GM23338 (cell line): Measurements from ENCODE around the gene PIEZO2. TPM values are rescaled to one million over a fixed set of nuclear protein-coding genes. Genes with fewer than 3 reads are reported as not detected.

Experiments used
- ATAC-seq: fragments of 200-7000 bp; cut with Tn5 transposase; 3 replicates; pipeline ENCODE4 v1.9.1; 2020
- DNase-seq: peaks from one replicate; pipeline ENCODE4 v3.0.0-alpha.2; 2015; ENCODE audit warnings: low spot score
- H2AFZ ChIP-seq: fragments of 200-600 bp; sonication (generic); 2 replicates; pipeline ENCODE4 v1.8.0; 2016; ENCODE audit warnings: antibody characterized with exemption, mild to moderate bottlenecking, moderate library complexity
- H3F3A ChIP-seq: fragments of 200-600 bp; sonication (generic); replicated peaks from 2 replicates; pipeline ENCODE4 v1.8.0; 2017; ENCODE audit warnings: antibody characterized with exemption, mixed run types, low read depth
- H3K27ac ChIP-seq: fragments of 200-600 bp; sonication (generic); 2 replicates; pipeline ENCODE4 v1.6.1; 2016; ENCODE audit warnings: low read depth
- H3K27me3 ChIP-seq: fragments of 200-600 bp; sonication (generic); 2 replicates; pipeline ENCODE4 v1.8.0; 2016; ENCODE audit warnings: mild to moderate bottlenecking, mixed run types, moderate library complexity; ENCODE audit not compliant: insufficient read depth
- H3K36me3 ChIP-seq: fragments of 200-600 bp; sonication (generic); 2 replicates; pipeline ENCODE4 v1.8.0; 2016; ENCODE audit warnings: mild to moderate bottlenecking; ENCODE audit not compliant: insufficient read depth
- H3K4me1 ChIP-seq: fragments of 200-600 bp; sonication (generic); 2 replicates; pipeline ENCODE4 v1.8.0; 2016; ENCODE audit warnings: mild to moderate bottlenecking, moderate library complexity; ENCODE audit not compliant: insufficient read depth
- H3K4me2 ChIP-seq: fragments of 200-600 bp; sonication (generic); 2 replicates; pipeline ENCODE4 v1.7.1; 2017; ENCODE audit warnings: mixed run types
- H3K4me3 ChIP-seq: fragments of 200-600 bp; sonication (generic); 2 replicates; pipeline ENCODE4 v1.6.1; 2016; ENCODE audit warnings: mixed run types
- H3K79me2 ChIP-seq: fragments of 200-600 bp; sonication (generic); replicated peaks from 2 replicates; pipeline ENCODE4 v1.8.0; 2017; ENCODE audit warnings: mild to moderate bottlenecking; ENCODE audit not compliant: insufficient read depth
- H3K9me2 ChIP-seq: fragments of 200-600 bp; sonication (generic); 2 replicates; pipeline ENCODE4 v1.8.0; 2017; ENCODE audit not compliant: insufficient read depth
- H4K20me1 ChIP-seq: fragments of 200-600 bp; sonication (generic); replicated peaks from 2 replicates; pipeline ENCODE4 v1.8.0; 2017; ENCODE audit warnings: mild to moderate bottlenecking; ENCODE audit not compliant: insufficient read depth
- H3K27ac Mint-ChIP-seq: 2 replicates; pipeline ENCODE4 v1.8.0; 2020; ENCODE audit warnings: inconsistent platforms, mild to moderate bottlenecking, moderate library complexity, mixed read lengths
- H3K27me3 Mint-ChIP-seq: 3 replicates; pipeline ENCODE4 v1.8.0; 2022; ENCODE audit warnings: low read depth, mild to moderate bottlenecking, moderate library complexity, mixed read lengths, inconsistent platforms; ENCODE audit not compliant: insufficient read depth, poor library complexity
- H3K36me3 Mint-ChIP-seq: 3 replicates; pipeline ENCODE4 v1.8.0; 2021; ENCODE audit warnings: low read depth, mild to moderate bottlenecking, inconsistent platforms, moderate library complexity, mixed read lengths
- H3K4me1 Mint-ChIP-seq: 3 replicates; pipeline ENCODE4 v1.8.0; 2020; ENCODE audit warnings: mild to moderate bottlenecking, inconsistent platforms, mixed read lengths
- H3K4me3 Mint-ChIP-seq: 3 replicates; pipeline ENCODE4 v1.8.0; 2021; ENCODE audit warnings: moderate library complexity, mild to moderate bottlenecking, inconsistent platforms, mixed read lengths
- H3K9me3 Mint-ChIP-seq: 3 replicates; pipeline ENCODE4 v1.8.0; 2020; ENCODE audit warnings: moderate library complexity, mild to moderate bottlenecking, inconsistent platforms, mixed read lengths
- CTCF ChIP-seq, 2 experiments: fragments of 200-600 bp in 1 of 2; sonication (generic) in 1 of 2; conservative IDR thresholded peaks; 2 replicates each; pipeline versions ENCODE4 v1.5.1 to v1.6.1; 2016 to 2017; ENCODE audit warnings: antibody characterized with exemption in 2 of 2, low read depth in 2 of 2, mild to moderate bottlenecking in 2 of 2, moderate library complexity in 1 of 2
- ETS1 ChIP-seq: IDR thresholded peaks from 2 replicates; pipeline ENCODE4 v1.6.1; 2016; ENCODE audit warnings: antibody characterized with exemption
- EZH2 ChIP-seq: fragments of 200-600 bp; sonication (generic); IDR thresholded peaks from one replicate; pipeline ENCODE4 v1.8.0; 2017; ENCODE audit warnings: antibody characterized with exemption, mild to moderate bottlenecking, low read depth; ENCODE audit not compliant: unreplicated experiment
- EZH2phosphoT487 ChIP-seq: fragments of 200-600 bp; sonication (generic); IDR thresholded peaks from one replicate; pipeline ENCODE4 v1.8.1; 2018; ENCODE audit warnings: antibody characterized with exemption; ENCODE audit not compliant: unreplicated experiment
- JUNB ChIP-seq: IDR thresholded peaks from one replicate; pipeline ENCODE4 v1.6.1; 2016; ENCODE audit warnings: antibody characterized with exemption; ENCODE audit not compliant: unreplicated experiment
- POLR2AphosphoS5 ChIP-seq: IDR thresholded peaks from 2 replicates; pipeline ENCODE4 v1.6.1; 2016; ENCODE audit warnings: antibody characterized with exemption, low read depth
- REST ChIP-seq: IDR thresholded peaks from one replicate; pipeline ENCODE4 v1.6.1; 2018; ENCODE audit warnings: antibody characterized with exemption; ENCODE audit not compliant: unreplicated experiment
- STAT1 ChIP-seq: IDR thresholded peaks from one replicate; pipeline ENCODE4 v1.6.1; 2016; ENCODE audit warnings: antibody characterized with exemption; ENCODE audit not compliant: unreplicated experiment
- ZNF331 ChIP-seq: fragments of 250-450 bp; sonication (Bioruptor Pico); IDR thresholded peaks from 2 replicates; pipeline ENCODE4 v1.5.0; 2020; ENCODE audit warnings: low read depth, mild to moderate bottlenecking, moderate library complexity
- ZNF462 ChIP-seq: fragments of 250-450 bp; sonication (Bioruptor Pico); IDR thresholded peaks from 2 replicates; pipeline ENCODE4 v1.5.0; 2020; ENCODE audit warnings: mild to moderate bottlenecking, moderate library complexity
- polyA plus RNA-seq: library from polyadenylated mRNA; unstranded; fragments of >200 nt; fragmentation: Nextera tagmentation; extraction: Ambion mirVana; gene quantifications from 2 replicates; pipeline ENCODE4 v1.2.1, GENCODE V29; 2016
- total RNA-seq: library from RNA; depleted of rRNA; stranded (reverse); fragments of >200 nt; shearing (Covaris generic); gene quantifications from 2 replicates; pipeline ENCODE4 v1.2.3, GENCODE V29; 2014

PIEZO2 gene
- total and polyA plus RNA-seq, 2 experiments from 2014 or later, result 4.8 to 8.2 TPM

- no peak overlapping the region for H3K4me3 Mint-ChIP-seq
- H3K27me3 ChIP-seq, result no peaks in the 10 kb centered on the region
- peaks cover 11% of the 10 kb centered on the region for H3K4me1 ChIP-seq
- peaks cover 8% of the 10 kb centered on the region for H3K36me3 Mint-ChIP-seq
- H3K27ac ChIP-seq, result no peak overlapping the region
- H3K79me2 ChIP-seq, result no peaks in the 10 kb centered on the region
- H3K4me2 ChIP-seq, result no peak overlapping the region
- DNase-seq (no peak), ATAC-seq (no peak)
- no peaks in the 10 kb centered on the region for H3K36me3 ChIP-seq
- H3F3A ChIP-seq, result no peaks in the 10 kb centered on the region
- H3K4me1 Mint-ChIP-seq, result peaks cover 30% of the 10 kb centered on the region
- H3K27me3 Mint-ChIP-seq, result no peaks in the 10 kb centered on the region
- no peak overlapping the region for H3K27ac Mint-ChIP-seq
- H2AFZ ChIP-seq, result no peak overlapping the region
- no peaks in the 10 kb centered on the region; the same call in 1 of the 3 replicates for H3K9me3 Mint-ChIP-seq
- no peak for TF ChIP-seq ZNF462 (CRISPR knock-in tag)
- no peak for TF ChIP-seq POLR2AphosphoS5
- no peak for TF ChIP-seq ZNF331 (CRISPR knock-in tag)
- TF ChIP-seq JUNB, result no peak
- TF ChIP-seq CTCF (conservative IDR thresholded peaks at IDR 0.05; ENCODE audit: low read depth in 2 of 2), result no peak
- TF ChIP-seq STAT1, result no peak
- TF ChIP-seq ETS1, result no peak
- TF ChIP-seq EZH2phosphoT487, result no peak
- no peak for TF ChIP-seq EZH2
- no peak for TF ChIP-seq REST
- no peaks in the 10 kb centered on the region for H3K9me2 ChIP-seq
- H4K20me1 ChIP-seq, result no peaks in the 10 kb centered on the region
- no peak overlapping the region for H3K4me3 ChIP-seq
Measured at GRCh38 chr18:10937743-10938640, 211.4 kb downstream of the PIEZO2 start.
